K562 (cell line): ENCODE measurements around the gene MMP7. TPM values are rescaled to one million over a fixed set of nuclear protein-coding genes. Genes with fewer than 3 reads are reported as not detected.

Source experiments
- ATAC-seq: fragments of 200-7000 bp; cut with Tn5 transposase; 3 replicates; pipeline ENCODE4 v1.9.1; 2020; ENCODE audit warnings: moderate library complexity
- BruUV-seq: library from RNA; stranded (reverse); fragments of 400-500 nt; replicated peaks from 2 replicates; lab custom pipeline; 2021; lab: Mats Ljungman, UMichigan
- CTCF ChIA-PET: fragments of 300-600 bp; formaldehyde crosslinking; extraction: SDS; loops from one replicate; lab custom pipeline; 2021; ENCODE audit warnings: low intra/inter-chr PET ratio; lab: Yijun Ruan, JAX
- POLR2A ChIA-PET: fragments of 300-600, 350-650 bp; sonication (Branson Sonifier 250); formaldehyde crosslinking; extraction: SDS; loops from one replicate; lab custom pipeline; 2021; ENCODE audit warnings: antibody characterized with exemption, inconsistent platforms; lab: Yijun Ruan, JAX
- DNase-seq, 4 experiments: peaks; one replicate each; pipeline versions ENCODE4 v3.0.0 to v3.0.0-alpha.2; 2011 to 2018; ENCODE audit warnings: low spot score in 3 of 4, mixed read lengths in 3 of 4; ENCODE audit errors: extremely low read depth in 1 of 4
- FAIRE-seq: peaks from 2 replicates; lab custom pipeline; 2011; peaks lifted over from hg19 to GRCh38; lab: Jason Lieb, UNC
- H2AFZ ChIP-seq: 2 replicates; pipeline ENCODE4 v1.6.0; 2011; ENCODE audit warnings: low read depth, low read length, control low read depth, inconsistent platforms
- H3K27ac ChIP-seq: fragments of 200-600 bp; 3 replicates; pipeline ENCODE4 v1.8.0; 2011; ENCODE audit warnings: low read depth, mild to moderate bottlenecking, control low read depth, inconsistent platforms, low read length, moderate library complexity, mixed read lengths; ENCODE audit errors: extremely low read depth
- H3K27me3 ChIP-seq, 2 experiments: fragments of 300-600 bp in 1 of 2; 2 replicates in 1 of 2; 3 replicates in 1 of 2; pipeline versions ENCODE4 v1.6.0 to v1.8.0; 2011; ENCODE audit warnings: inconsistent platforms in 2 of 2, low read length in 2 of 2, mild to moderate bottlenecking in 1 of 2, mixed read lengths in 1 of 2, moderate library complexity in 1 of 2; ENCODE audit not compliant: control insufficient read depth in 2 of 2, insufficient read depth in 2 of 2
- H3K36me3 ChIP-seq: fragments of 300-600 bp; 3 replicates; pipeline ENCODE4 v1.8.0; 2011; ENCODE audit warnings: mild to moderate bottlenecking, low read length, inconsistent platforms; ENCODE audit not compliant: control insufficient read depth, insufficient read depth
- H3K4me1 ChIP-seq, 2 experiments: fragments of 200-600 bp in 1 of 2; replicated peaks in 1 of 2; 2 replicates in 1 of 2; 3 replicates in 1 of 2; pipeline versions ENCODE4 v1.5.1 to v1.8.0; 2011; ENCODE audit warnings: inconsistent platforms in 2 of 2, low read length in 2 of 2, mild to moderate bottlenecking in 1 of 2, mixed read lengths in 1 of 2, moderate library complexity in 1 of 2; ENCODE audit not compliant: control insufficient read depth in 2 of 2, insufficient read depth in 2 of 2
- H3K4me2 ChIP-seq: 2 replicates; pipeline ENCODE4 v1.6.1; 2011; ENCODE audit warnings: low read length, control low read depth, inconsistent platforms, mixed read lengths; ENCODE audit not compliant: insufficient read depth
- H3K4me3 ChIP-seq: fragments of 200-600 bp; sonication (generic), shearing (Covaris generic); 2 replicates; pipeline ENCODE4 v1.5.1; 2016; ENCODE audit warnings: control low read depth, inconsistent platforms
- H3K79me2 ChIP-seq: fragments of 200-600 bp; 3 replicates; pipeline ENCODE4 v1.8.0; 2011; ENCODE audit warnings: low read length, inconsistent platforms; ENCODE audit not compliant: control insufficient read depth, insufficient read depth
- H3K9ac ChIP-seq, 2 experiments: 2 replicates each; pipeline versions ENCODE4 v1.6.0 to v1.6.1; 2011; ENCODE audit warnings: low read depth in 2 of 2, low read length in 2 of 2, control low read depth in 1 of 2, inconsistent platforms in 1 of 2, mild to moderate bottlenecking in 1 of 2, mixed read lengths in 1 of 2; ENCODE audit not compliant: insufficient read depth in 1 of 2
- H3K9me1 ChIP-seq: one replicate; pipeline ENCODE4 v1.6.0; 2011; ENCODE audit warnings: inconsistent platforms, mild to moderate bottlenecking, low read length, moderate library complexity; ENCODE audit not compliant: control insufficient read depth, insufficient read depth
- H3K9me3 ChIP-seq: replicated peaks from 2 replicates; pipeline ENCODE4 v1.5.1; 2011; ENCODE audit warnings: low read depth, low read length, inconsistent platforms; ENCODE audit not compliant: control insufficient read depth, insufficient read depth
- H4K20me1 ChIP-seq: replicated peaks from 2 replicates; pipeline ENCODE4 v1.6.1; 2011; ENCODE audit warnings: low read length, inconsistent platforms, mixed read lengths; ENCODE audit not compliant: control insufficient read depth, insufficient read depth
- ARHGAP35 ChIP-seq: fragments of 450-650 bp; IDR thresholded peaks from 2 replicates; pipeline ENCODE4 v1.6.1; 2018; ENCODE audit not compliant: partially characterized antibody
- EZH2 ChIP-seq: IDR thresholded peaks from 2 replicates; pipeline ENCODE4 v1.6.1; 2012; ENCODE audit warnings: low read depth, mild to moderate bottlenecking, inconsistent platforms, low read length, borderline replicate concordance
- PHF20 ChIP-seq: fragments of 450-650 bp; IDR thresholded peaks from 2 replicates; pipeline ENCODE4 v1.6.1; 2018; ENCODE audit not compliant: partially characterized antibody
- RBM17 ChIP-seq: fragments of 200-400 bp; formaldehyde crosslinking; IDR thresholded peaks from 2 replicates; pipeline ENCODE4 v1.6.1; 2017; ENCODE audit warnings: low read depth, mild to moderate bottlenecking, low read length, borderline replicate concordance
- SMAD3 ChIP-seq: fragments of 450-650 bp; formaldehyde crosslinking; conservative IDR thresholded peaks from 2 replicates; pipeline ENCODE4 v1.4.0; 2020; ENCODE audit warnings: mild to moderate bottlenecking
- WGBS: fragments of 100-300 bp; shearing (Covaris generic); methylation state at CpG from one replicate; pipeline ENCODE4 v1.1.6; 2016; ENCODE audit warnings: low coverage, mixed read lengths; ENCODE audit not compliant: insufficient coverage; ENCODE audit errors: missing lambda C conversion rate; 5-methylcytosine and 5-hydroxymethylcytosine counted together
- in situ Hi-C: fragments of 300-500 bp; cut with MboI; formaldehyde crosslinking; loops from 4 replicates; pipeline ENCODE4 v1.15.0; 2018; ENCODE audit warnings: inconsistent platforms, mixed read lengths
- intact Hi-C: fragments of 100-400 bp; cut with micrococcal nuclease; formaldehyde crosslinking; loops from 2 replicates; pipeline ENCODE4 v1.14.2; 2022
- polyA plus RNA-seq, 8 experiments: library from polyadenylated mRNA; depleted of rRNA in 4 of 8; stranded (reverse) in 5 of 8; unstranded in 3 of 8; fragments of >200 nt; fragmentation: Nextera tagmentation in 2 of 8; fragmentation: Illumina TruSeq in 1 of 8; extraction: Ambion mirVana in 2 of 8; extraction: Trizol in 1 of 8; gene quantifications; 2 replicates each; pipeline versions ENCODE4 v1.2.1 to v1.2.3, GENCODE V29; 2011 to 2014; ENCODE audit warnings: inconsistent platforms in 1 of 8, missing spikeins in 1 of 8
- total RNA-seq, 7 experiments: library from RNA; depleted of rRNA in 6 of 7; stranded (reverse); fragments of >200 nt in 6 of 7; fragmentation: Illumina TruSeq in 2 of 7; extraction: Trizol in 2 of 7; gene quantifications; 2 replicates each; pipeline versions ENCODE4 v1.2.1 to v1.2.3, GENCODE V29; 2011 to 2021; ENCODE audit warnings: low replicate concordance in 1 of 7
- TF ChIP-seq, protein P1 (sequence below), 2 experiments: fragments of 250-450 bp in 1 of 2; fragments of 450-650 bp in 1 of 2; sonication (Bioruptor Pico) in 1 of 2; IDR thresholded peaks; 2 replicates each; pipeline versions ENCODE4 v1.6.1 to v1.8.0; 2016 to 2021; ENCODE audit warnings: mild to moderate bottlenecking in 2 of 2, moderate library complexity in 2 of 2, missing compliant biosample characterization in 1 of 2, missing genetic modification characterization in 1 of 2

MMP7 gene
- total and polyA plus RNA-seq, 9 of the 15 experiments (the other 6 are each of a cell fraction or from before 2014, with no cell fraction given), result 0.13 TPM; not detected in 8

DNA sequence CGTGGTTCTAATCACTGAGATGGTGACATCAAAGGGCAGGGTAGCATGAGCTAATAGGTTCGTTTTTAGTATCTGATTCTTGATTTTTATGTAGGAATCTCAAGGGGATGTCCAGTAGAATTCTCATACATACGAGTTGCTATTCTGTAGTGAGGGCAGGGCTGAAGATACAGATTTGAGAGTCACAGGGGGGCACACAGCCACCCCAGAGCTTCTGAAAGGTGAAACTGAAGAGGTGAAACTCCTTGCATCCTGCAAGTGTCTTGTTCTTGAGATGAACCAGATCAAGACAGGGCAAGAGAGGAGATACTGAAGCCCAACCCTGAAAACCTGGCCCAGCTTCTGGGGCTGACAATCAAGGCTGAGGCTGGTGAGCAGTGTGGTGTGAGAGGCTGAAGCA is 42.3 kb downstream of the MMP7 start:
- ChIA-PET CTCF (no interaction called here), POLR2A (no interaction called here)
- BruUV-seq, result no TSS peak
- H3K36me3 ChIP-seq, result no peaks in the 10 kb centered on the region
- H3K79me2 ChIP-seq, result no peaks in the 10 kb centered on the region
- DNase-seq, result no peak
- intact Hi-C loops (no loop called here), in situ Hi-C loops (no loop called here)
- no peaks in the 10 kb centered on the region for H3K9me1 ChIP-seq
- no peak for FAIRE-seq
- no peak overlapping the region for H3K4me2 ChIP-seq
- H3K9me3 ChIP-seq, result no peaks in the 10 kb centered on the region
- WGBS, result 6% methylated on average over 3 of the region's 3 CpGs
- peaks cover 2 to 8% of the 10 kb centered on the region in 2 experiments; a peak in 1 of 5 replicates for H3K27me3 ChIP-seq
- H3K27ac ChIP-seq, result no peak overlapping the region
- H4K20me1 ChIP-seq, result no peaks in the 10 kb centered on the region
- no peak overlapping the region for H3K9ac ChIP-seq
- no peak overlapping the region for H2AFZ ChIP-seq
- no peak for ATAC-seq
- H3K4me1 ChIP-seq, result no peaks in the 10 kb centered on the region
- TF ChIP-seq PHF20 (no peak), EZH2 (no peak), ARHGAP35 (no peak), SMAD3 (CRISPR knock-in tag) (no peak), RBM17 (no peak)
- TF ChIP-seq, protein P1, sequence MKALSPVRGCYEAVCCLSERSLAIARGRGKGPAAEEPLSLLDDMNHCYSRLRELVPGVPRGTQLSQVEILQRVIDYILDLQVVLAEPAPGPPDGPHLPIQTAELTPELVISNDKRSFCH (CRISPR knock-in tag; IDR thresholded peaks at IDR 0.05), result no peak
- TF ChIP-seq, protein P1 (tag; IDR thresholded peaks at IDR 0.05), result no peak
- no peak overlapping the region for H3K4me3 ChIP-seq
